NCI-H1436 (cell line): Measurements from ENCODE around the gene TRUB2.

Experiments used
- DNase-seq: peaks from one replicate; lab custom pipeline; 2025; lab: John Stamatoyannopoulos, UW

The TRUB2 gene

DNA sequence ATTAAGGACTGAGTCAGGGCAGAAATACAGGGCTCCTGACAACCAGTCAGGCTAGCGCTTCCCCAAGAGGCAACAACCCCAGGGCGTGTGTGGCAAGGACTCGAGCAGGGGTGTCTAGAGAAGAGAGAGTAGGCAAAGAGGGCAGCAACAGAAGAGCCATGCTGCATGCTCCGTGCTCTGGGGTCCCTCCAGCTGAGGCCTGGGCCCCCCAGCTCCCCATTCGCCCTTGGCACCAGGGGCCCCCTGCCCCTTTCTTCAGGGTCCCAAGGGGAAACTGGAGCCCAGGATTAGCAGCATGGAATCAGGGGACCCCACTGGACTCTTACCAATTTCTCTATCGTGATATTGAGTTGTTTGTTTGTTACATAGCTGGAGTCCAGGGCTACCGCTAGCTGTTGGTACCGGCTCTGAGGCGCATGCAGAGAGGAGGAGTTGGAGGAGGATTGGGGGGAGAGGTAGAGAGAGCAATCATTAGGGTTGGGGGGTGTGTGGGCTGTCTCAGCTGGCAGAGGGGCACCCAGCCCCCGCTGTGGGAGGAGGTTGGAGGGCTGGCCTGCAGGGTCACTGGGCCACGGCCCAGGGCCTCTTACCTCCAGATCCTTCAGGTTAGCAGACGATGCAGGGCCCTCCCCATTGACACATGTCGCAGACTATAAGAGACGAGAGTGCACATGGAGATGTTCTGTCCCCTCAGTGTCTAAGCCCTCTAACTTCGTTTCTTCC is 55.2 kb downstream of the TRUB2 start:
- DNase-seq: no peak

DNA sequence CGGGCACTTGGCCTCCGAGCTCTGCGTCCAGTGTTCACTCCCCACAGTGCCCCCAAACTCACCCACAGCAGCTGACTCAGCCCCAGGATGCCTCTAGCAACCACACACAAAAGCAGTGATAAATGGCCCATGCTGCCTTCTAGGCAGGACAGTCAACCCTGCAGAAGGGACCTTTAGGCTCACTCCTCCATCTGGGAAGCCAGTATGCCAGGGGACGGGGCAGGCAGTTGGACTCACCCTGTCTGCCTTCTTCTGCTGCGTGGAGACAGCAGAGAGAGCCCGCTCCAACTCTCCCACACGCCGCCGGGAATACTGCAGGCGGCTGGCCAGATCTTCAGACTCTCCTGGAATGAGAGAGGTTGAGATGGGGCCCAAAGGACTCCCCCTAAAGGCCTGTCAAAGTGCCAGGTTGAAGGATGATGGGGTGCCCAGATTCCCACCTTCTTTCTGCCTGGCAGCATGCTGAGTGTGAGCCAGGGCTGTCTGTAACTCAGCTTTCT is 56.8 kb downstream of the TRUB2 start:
- no peak for DNase-seq

DNA sequence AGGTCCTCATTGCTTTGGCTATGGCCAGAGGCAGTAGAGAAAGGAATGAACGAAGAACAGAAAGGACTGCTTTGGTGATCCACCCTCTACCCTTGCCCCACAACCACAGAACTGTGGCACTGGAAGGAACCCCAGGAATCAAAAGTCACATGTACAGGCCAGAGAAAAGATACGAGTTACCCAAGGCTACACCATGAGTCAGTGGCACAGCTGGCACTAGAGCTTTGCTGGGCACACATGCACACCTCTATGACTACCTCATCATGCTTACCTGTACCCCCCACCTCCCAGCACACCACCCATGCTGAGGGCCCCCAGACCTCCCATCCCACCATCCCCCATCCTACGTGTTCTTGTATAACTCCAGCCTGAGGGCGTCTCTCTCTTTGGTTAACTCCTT is 59.6 kb downstream of the TRUB2 start:
- DNase-seq: no peak

DNA sequence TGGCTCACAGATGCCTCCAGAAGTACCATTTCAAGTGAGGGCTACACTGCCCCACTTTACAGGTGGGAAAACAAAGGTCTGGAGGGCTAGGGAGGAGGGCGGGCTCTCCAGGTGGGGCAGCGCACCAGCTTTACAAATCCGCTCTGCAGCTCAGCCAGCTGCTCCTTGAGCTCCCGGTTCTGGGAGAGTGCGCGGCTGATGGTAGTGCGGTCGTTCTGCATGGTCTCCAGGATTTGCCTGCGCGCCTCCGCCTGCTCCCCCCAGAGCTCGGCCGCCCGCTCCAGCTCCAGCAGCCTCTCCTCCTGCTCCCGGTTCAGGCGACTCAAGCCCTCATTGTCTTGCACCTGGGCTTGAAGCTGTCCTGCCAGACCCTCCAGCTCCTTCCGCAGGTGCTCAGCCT is 61.9 kb downstream of the TRUB2 start:
- DNase-seq: no peak

DNA sequence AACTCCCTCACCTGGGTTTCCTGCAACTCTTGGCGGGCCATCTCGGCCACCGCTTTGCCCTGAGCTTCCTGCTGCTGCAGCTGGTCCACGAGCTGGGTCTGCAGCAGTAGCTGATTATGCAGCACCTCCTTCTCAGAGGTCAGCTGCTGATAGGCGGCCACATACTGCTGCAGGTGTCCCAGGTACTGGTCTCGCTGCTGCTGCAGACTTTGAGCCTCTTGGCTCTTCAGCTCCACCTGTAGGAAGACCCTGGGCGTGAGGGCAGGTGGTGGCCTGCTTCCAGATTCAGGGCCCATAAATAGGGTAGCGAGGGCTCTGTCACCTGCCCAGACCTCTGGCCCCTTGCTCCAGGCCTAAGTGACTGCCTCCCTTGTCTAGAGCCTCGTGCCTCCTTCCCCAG is 63.1 kb downstream of the TRUB2 start:
- DNase-seq: no peak

DNA sequence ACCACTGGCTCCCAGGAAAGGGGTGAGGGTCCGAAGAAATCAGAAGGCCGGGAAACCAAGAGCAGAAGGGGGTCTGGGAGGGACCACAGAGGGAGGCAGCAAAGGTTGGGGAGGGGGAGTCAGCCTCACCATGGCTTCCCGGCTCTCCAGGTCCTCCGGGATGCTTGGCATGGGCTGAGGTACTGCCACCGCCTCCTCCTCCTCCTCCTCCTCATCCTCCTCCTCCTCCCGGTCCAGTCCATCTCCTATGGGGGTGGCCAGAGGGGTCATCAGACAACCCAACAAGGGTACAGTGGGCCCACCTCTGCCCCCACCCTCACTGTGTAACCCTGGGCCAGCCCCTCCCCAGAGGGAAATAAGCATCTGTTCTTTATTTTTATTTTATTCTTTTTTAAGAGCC is 63.9 kb downstream of the TRUB2 start:
- no peak for DNase-seq

DNA sequence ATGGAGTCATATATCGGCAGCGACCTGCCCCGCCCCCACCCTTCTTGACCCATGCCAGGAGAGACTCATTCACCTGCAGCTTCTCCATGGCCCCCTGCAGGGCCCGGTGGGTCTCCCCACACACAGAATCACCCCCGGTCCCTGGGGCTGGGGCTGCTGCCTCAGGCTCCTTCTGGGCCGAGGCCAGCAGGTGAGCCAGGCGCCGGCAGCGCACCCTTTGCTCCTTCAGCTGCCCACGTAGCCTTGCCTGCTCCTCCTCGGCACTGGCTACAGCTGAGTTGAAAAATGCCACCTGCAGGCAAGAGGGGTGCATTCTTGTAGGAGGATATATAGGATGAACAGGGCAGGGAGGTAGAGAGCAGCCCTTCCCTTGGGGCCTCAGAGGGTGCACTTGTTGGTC is 64.3 kb downstream of the TRUB2 start:
- DNase-seq: no peak

DNA sequence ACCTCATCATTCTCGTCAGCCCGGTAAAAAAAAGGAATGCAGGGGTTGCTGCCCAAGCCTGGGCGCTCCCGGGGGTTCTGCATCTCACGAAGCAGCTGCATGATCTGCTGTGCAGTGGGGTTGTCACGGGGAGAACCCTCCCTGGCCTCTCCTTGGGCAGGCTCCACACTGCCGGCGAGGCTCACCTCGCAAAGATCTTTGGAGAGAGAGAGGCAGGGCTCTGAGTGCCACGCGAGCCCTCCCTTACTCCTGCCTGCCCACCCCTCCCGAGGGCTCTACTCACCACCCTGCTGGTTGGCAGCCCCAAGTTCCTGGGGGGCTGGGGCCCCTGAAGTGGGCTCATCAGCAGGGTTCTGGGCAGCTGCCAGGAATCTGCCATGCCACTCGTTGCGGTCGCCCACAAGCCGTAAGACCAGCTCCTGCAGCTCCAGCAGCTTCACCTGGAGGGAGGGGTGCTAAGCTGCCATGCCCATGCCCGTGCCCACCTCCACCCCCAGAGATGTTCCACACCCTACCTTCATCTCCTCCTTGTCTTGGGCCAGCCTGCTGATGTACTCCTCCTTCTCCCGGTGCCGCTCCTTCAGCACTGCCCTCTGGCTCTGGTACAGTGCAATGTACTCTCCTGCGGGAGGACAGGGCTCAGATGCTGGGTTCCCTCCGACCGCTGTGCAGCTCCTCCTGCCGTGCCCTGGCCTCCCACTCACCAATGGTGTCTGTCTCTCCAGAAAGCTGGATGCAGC is 65.0 kb downstream of the TRUB2 start:
- DNase-seq: no peak
